ENCODE measurements around the gene CALR3. TPM values are rescaled to one million over a fixed set of nuclear protein-coding genes. Genes with fewer than 3 reads are reported as not detected.

CALR3 gene
- total and polyA plus RNA-seq, 10 of the 15 experiments (the other 5 are each of a cell fraction or from before 2014, with no cell fraction given), result 0.05 to 0.45 (median 0.12) TPM; not detected in 2

- no peak for TF ChIP-seq KLF5 (IDR thresholded peaks at IDR 0.05; ENCODE audit: partially characterized antibody)
- 0 out of 2 replicates have a peak, but pooled peaks have one; percentile 8 for TF ChIP-seq FOXM1 (IDR thresholded peaks at IDR 0.05; ENCODE audit: low read depth, low read length)
- 0 out of 2 replicates have a peak, but pooled peaks have one; percentile 31 for TF ChIP-seq CREM (IDR thresholded peaks at IDR 0.05; ENCODE audit: low read depth)
- TF ChIP-seq IRF4 (IDR thresholded peaks at IDR 0.05; ENCODE audit: low read depth, low read length), result peak; percentile 55; the same call in 1 of the 2 replicates
- TF ChIP-seq PML (IDR thresholded peaks at IDR 0.05; ENCODE audit: low read length), result no peak
- TF ChIP-seq, protein P1, sequence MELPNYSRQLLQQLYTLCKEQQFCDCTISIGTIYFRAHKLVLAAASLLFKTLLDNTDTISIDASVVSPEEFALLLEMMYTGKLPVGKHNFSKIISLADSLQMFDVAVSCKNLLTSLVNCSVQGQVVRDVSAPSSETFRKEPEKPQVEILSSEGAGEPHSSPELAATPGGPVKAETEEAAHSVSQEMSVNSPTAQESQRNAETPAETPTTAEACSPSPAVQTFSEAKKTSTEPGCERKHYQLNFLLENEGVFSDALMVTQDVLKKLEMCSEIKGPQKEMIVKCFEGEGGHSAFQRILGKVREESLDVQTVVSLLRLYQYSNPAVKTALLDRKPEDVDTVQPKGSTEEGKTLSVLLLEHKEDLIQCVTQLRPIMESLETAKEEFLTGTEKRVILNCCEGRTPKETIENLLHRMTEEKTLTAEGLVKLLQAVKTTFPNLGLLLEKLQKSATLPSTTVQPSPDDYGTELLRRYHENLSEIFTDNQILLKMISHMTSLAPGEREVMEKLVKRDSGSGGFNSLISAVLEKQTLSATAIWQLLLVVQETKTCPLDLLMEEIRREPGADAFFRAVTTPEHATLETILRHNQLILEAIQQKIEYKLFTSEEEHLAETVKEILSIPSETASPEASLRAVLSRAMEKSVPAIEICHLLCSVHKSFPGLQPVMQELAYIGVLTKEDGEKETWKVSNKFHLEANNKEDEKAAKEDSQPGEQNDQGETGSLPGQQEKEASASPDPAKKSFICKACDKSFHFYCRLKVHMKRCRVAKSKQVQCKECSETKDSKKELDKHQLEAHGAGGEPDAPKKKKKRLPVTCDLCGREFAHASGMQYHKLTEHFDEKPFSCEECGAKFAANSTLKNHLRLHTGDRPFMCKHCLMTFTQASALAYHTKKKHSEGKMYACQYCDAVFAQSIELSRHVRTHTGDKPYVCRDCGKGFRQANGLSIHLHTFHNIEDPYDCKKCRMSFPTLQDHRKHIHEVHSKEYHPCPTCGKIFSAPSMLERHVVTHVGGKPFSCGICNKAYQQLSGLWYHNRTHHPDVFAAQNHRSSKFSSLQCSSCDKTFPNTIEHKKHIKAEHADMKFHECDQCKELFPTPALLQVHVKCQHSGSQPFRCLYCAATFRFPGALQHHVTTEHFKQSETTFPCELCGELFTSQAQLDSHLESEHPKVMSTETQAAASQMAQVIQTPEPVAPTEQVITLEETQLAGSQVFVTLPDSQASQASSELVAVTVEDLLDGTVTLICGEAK (IDR thresholded peaks at IDR 0.05; ENCODE audit: borderline replicate concordance), result no peak
- TF ChIP-seq TCF3 (IDR thresholded peaks at IDR 0.05; ENCODE audit: borderline replicate concordance, insufficient read depth, low read depth, low read length), result no peak
- TF ChIP-seq MEF2A (IDR thresholded peaks at IDR 0.05; ENCODE audit: insufficient read depth, low read depth, low read length), result no peak
- no peak for TF ChIP-seq ELK1 (IDR thresholded peaks at IDR 0.05; ENCODE audit: low read depth, low read length)
- TF ChIP-seq ZNF384 (IDR thresholded peaks at IDR 0.05; ENCODE audit: borderline replicate concordance, low read depth, low read length), result no peak
- TF ChIP-seq PAX8 (IDR thresholded peaks at IDR 0.05), result no peak
- TF ChIP-seq NBN (IDR thresholded peaks at IDR 0.05), result no peak; the same call in 1 of the 2 replicates
- TF ChIP-seq SPI1 (IDR thresholded peaks at IDR 0.05; ENCODE audit: borderline replicate concordance, insufficient read depth, low read depth, low read length), result no peak
- no peak; the same call in 1 of the 2 replicates for TF ChIP-seq EED (IDR thresholded peaks at IDR 0.05; ENCODE audit: low read depth)
- TF ChIP-seq JUNB (IDR thresholded peaks at IDR 0.05), result no peak
- TF ChIP-seq IRF3 (IDR thresholded peaks at IDR 0.05), result no peak
- no peak for TF ChIP-seq RAD21 (IDR thresholded peaks at IDR 0.05; ENCODE audit: insufficient read depth, low read depth, low read length)
- TF ChIP-seq GABPA (IDR thresholded peaks at IDR 0.05; ENCODE audit: low read depth), result no peak
- TF ChIP-seq, protein P2, sequence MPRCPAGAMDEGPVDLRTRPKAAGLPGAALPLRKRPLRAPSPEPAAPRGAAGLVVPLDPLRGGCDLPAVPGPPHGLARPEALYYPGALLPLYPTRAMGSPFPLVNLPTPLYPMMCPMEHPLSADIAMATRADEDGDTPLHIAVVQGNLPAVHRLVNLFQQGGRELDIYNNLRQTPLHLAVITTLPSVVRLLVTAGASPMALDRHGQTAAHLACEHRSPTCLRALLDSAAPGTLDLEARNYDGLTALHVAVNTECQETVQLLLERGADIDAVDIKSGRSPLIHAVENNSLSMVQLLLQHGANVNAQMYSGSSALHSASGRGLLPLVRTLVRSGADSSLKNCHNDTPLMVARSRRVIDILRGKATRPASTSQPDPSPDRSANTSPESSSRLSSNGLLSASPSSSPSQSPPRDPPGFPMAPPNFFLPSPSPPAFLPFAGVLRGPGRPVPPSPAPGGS (IDR thresholded peaks at IDR 0.05; ENCODE audit: borderline replicate concordance, insufficient read depth, low read depth, low read length, poor library complexity, severe bottlenecking), result no peak
- TF ChIP-seq, protein P3, sequence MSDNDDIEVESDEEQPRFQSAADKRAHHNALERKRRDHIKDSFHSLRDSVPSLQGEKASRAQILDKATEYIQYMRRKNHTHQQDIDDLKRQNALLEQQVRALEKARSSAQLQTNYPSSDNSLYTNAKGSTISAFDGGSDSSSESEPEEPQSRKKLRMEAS (IDR thresholded peaks at IDR 0.05; ENCODE audit: low read depth, low read length), result peak; percentile 89
- no peak for TF ChIP-seq CREB1 (IDR thresholded peaks at IDR 0.05; ENCODE audit: low read depth)
- TF ChIP-seq SMARCA5 (IDR thresholded peaks at IDR 0.05), result no peak
- TF ChIP-seq SMAD1 (IDR thresholded peaks at IDR 0.05; ENCODE audit: low read depth, partially characterized antibody), result no peak
- no peak for TF ChIP-seq ZBED1 (IDR thresholded peaks at IDR 0.05; ENCODE audit: borderline replicate concordance)
These were observed 49.8 kb downstream of the CALR3 start (continued) for GRCh38 chr19:16446108-16446723.

Measured in GM12878 (cell line).